Eye (tissue), 1 donor: ENCODE data around the gene HLA-DRB1.
"Not testable (repeated sequence)": the region's sequence is repeated elsewhere in the genome, so short reads cannot be mapped to it uniquely, and the experiment has no call there.

Experiments used
- DNase-seq: peaks from one replicate; pipeline ENCODE4 v3.0.0-alpha.2; 2015

Gene HLA-DRB1

DNA sequence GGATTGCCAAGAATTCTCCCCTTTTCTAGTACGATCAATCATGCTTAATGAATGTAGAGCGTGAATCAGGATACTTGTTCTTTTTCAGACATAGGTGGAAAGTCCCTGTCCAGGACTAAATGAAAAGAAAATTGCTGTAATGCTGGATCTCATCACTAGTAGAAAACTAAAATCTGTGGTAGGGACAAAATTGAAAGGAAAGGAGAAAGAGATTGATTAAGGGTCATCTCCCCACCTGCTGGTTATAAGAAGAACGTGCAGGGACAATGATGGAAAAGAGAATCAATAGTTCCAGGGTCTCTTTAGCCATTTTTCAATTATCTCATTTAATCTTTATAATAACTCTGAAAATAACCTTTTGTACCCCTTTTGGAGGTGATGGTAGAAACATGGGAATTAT lies 18.7 kb upstream of the HLA-DRB1 start:
- DNase-seq, result no peak

DNA sequence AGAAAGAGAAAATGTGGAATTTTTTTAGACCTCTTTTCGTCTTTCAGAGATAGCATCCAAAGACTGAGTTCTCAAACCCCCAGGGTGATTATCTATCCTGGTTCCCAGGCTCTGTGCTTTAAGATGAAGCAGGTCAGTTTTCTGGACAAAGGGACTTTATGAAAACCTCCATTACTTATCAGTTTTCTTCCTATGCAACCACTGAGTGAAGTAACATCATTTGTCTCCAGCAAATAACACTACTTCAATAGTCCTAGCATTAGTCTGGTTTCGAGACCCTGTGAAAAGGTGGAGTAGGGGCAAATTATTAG lies 18.3 kb upstream of the HLA-DRB1 start:
- no peak for DNase-seq

DNA sequence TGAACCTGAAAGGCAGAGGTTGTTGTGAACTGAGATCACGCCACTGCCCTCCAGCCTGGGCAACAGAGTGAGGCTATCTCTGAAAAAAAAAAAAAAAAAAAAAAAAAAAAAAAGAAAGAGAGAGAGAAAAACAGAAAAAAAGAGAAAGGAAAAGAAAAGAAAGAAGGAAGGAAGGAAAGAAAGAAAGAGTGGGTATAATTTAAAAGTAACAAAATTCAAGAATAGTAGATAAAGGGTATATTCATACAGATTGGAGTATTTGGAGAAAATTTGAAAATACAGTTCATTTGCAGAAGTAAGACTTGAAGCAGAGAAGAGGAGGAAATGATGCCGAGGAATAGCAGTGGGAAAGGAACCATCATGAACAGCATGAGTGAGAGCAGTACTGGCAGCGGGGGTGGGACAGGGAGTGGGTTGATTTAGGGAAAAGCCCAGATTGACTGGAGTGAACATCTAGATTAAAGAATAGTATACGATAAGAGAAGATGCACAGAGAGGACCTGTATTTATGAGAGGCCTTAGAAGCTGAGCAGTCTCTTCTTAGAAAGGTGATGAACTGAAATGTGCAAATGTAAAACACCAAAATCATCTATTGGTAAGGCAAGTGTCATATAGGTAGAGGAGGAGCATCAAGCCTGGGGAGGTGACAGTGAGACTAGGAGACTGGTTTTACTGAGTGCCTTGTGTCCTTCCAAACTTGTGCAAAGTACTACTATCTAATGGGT lies 17.8 kb upstream of the HLA-DRB1 start:
- DNase-seq, result no peak

DNA sequence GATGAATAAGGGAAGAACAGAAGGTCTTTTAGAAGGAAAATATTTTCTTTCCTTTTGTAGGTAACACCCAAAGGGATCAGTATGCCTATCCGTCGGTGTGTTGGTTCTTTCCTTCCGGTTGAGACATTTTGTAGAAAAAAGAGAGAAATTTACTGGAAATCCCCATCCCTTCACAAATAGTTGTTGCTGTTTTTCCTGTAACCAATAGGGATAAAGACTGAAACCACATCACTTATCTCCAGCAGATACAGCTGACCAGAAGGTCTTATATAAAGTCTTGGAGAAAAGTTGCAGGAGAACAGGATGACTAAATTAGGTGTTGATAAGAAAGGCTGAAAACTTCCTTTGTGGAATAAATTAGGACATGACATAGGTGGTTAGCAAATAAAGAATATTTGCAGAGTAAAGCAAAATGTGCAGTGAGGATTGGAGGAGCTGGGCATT lies 14.8 kb upstream of the HLA-DRB1 start:
- DNase-seq, result no peak

DNA sequence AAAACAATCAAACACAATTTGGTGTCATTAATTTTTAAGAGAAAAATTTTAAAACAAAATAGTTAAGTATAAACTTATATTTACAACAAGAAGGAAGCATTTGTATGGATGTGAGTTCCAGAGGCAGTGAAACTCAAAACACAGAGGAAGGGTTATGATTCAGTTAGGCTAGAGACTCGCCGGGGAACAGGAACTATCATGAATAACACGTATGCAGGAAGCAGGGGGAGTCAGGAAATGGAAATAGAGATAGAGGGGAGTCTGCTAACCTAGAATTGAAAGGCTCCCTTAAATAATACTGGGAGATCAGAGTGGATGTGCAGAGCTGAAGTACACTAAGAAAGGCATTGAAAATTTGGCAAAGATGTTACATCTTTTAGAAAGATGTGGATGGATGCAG lies 14.2 kb upstream of the HLA-DRB1 start:
- DNase-seq, result no peak

DNA sequence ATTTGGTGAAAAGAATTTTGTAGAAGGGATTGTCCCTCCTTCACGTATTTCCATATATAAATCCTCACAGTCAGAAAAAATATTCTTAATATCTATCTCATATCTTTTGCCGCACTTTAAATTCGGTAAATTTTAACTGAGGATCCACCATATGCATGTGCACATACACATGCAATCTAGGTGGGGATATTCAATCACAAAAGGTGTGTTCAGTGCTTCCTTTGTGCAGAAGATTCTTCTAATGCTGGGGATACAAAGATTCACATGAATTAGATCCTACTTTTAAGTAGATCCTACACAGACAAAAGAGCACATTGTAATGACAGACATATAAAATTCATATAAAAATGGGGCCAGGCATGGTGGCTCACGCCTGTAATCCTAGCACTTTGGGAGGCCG lies 13.6 kb upstream of the HLA-DRB1 start:
- DNase-seq, result no peak

DNA sequence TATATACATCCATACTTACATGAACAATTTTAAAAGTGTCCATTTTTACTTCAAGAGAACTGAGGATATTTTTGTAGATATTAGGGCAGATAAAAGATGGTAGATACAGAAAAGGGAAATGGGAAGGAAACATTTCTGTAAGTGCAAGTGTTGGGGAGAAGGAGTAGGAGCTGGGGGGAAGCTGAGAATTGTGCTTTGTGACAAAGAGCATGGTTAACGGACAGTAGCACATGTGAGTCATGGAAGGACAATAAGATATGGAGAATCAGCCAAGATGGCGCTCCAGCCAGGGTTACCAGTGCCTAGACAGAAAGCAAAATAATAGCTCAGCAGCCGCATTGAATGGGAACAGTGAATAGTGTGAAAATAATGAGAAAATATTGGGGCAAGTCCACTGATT lies 12.7 kb upstream of the HLA-DRB1 start:
- no peak for DNase-seq

DNA sequence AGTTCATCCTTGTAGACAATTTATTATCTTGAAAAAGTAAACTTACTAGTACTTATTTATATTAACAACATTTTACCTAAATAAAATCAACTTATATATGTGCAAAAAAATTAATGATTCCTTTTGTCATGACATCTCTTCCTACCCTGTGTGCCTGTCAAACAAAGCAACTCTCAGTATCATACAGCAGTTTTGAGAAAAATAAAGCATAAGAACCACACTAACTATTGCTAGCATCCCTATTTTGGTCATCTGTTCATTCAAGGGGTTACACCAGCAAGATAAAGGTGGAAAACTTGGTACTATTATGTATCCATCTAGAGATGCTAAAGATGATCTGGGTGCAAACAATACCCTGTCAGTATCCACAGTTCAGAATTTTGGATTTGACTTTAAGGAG lies 7.4 kb upstream of the HLA-DRB1 start:
- no peak for DNase-seq

DNA sequence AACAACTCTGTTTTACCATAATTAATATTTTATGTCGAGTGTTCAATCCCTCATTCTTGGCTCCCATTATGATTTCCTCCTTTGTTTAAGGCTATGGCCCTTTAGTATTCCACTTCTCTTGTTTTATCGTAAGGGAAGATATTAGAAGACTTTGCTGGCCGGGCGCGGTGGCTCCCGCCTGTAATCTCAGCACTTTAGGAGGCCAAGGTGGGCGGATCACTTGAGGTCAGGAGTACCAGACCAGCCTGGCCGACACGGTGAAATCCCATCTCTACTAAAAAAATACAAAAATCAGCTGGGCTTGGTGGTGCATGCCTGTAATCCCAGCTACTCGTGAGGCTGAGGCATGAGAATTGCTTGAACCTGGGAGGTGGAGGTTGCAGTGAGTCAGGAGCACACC lies 1.1 kb upstream of the HLA-DRB1 start:
- DNase-seq, result not testable (repeated sequence)

DNA sequence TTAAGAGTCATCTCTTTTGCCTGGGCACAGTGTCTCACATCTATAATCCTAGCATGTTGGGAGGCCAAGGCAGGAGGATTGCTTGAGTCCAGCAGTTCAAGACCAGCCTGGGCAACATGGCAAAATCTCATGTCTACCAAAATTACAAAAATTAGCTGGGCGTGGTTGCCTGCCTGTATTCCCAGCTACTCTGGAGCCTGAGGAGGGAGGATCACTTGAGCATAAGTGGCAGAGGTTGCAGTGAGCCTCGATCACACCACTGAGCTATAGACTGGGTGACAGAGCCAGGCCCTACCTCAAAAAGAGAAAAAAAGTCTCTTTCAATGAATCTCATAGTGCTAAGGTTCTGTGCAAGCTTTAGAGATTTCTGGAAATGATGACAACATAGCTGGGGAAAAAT lies 1.5 kb downstream of the HLA-DRB1 start:
- no peak for DNase-seq

DNA sequence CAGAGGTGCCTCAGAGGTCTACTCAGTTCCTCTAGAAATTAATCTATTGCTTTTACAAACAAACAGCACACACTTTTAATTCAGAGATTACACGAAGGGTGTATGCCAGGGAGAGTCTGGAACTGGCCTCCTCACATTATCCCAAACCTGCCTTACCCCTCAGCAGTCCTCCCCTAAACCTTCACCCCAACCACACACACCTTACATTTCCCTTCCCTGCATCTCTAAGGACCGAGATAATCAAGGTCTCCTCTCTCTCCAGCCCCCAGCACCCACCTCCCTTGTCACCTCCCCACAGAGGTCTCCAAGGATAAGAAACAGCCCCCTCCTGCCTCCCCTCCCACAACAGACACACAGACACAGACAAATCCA lies 6.1 kb downstream of the HLA-DRB1 start:
- peak; percentile 12 for DNase-seq

DNA sequence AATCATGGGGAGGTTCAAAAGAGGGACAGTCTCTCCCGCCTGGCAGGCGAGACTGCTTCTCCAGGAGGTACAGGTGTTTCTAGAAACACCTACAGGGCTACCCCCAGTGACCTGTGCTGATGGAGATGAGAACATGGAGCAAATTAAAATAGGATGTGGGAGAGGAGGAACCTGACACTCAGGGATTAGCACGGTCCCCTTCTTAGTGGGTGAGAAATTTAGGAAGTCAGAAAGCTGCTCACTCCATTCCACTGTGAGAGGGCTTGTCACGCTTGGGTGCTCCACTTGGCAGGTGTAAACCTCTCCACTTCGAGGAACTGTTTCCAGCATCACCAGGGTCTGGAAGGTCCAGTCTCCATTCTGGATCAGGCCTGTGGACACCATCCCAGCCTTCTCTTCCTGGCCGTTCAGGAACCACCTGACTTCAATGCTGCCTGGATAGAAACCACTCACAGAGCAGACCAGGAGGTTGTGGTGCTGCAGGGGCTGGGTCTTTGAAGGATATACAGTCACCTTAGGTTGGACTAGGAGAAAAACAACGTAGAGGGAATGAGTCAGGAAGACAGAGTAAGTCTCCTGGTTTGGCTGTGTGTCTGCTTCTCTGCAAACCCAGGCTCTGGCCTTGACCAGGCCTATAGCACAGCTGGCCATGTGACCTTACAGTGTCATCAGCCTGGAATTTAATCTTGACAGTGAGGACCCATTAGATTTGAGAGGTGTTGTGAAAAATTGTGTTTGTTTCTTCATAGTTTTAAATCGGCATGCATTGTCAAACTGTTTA lies 8.1 kb downstream of the HLA-DRB1 start:
- no peak for DNase-seq

DNA sequence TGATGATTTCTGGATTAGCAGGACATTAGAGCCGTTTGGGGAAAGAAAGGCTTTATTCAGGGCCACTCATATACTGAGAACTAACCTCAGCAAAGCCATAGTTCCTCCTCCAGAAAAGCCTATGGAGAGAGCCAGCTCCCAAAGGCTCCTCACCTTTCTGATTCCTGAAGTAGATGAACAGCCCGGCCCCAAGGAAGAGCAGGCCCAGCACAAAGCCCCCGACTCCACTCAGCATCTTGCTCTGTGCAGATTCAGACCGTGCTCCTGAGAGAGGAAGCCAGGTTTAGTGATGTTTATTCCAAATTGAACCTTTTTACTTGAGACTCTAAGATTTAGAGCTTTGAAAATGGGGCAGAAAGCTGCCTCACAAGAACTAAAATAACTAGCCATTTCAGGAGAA lies 9.1 kb downstream of the HLA-DRB1 start:
- DNase-seq, result no peak

DNA sequence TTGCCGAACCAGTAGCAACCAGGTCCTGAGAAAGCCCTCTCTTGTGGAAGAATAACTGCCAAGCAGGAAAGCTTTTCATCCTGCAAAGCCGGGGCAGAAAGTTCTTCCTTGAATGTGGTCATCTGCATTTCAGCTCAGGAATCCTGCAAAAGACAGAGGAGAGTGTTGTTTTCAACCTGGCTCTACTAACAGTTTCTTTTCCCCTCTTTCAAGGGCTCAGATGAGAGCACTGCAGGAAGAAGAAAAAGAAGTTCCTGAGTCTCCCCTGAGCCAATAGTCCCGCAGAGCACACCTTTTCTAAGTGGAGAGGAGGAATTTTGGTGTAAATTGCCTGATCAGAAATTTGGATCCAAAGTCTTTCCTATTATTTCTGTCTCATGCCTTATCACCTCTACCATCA lies 10.7 kb downstream of the HLA-DRB1 start:
- DNase-seq, result no peak

DNA sequence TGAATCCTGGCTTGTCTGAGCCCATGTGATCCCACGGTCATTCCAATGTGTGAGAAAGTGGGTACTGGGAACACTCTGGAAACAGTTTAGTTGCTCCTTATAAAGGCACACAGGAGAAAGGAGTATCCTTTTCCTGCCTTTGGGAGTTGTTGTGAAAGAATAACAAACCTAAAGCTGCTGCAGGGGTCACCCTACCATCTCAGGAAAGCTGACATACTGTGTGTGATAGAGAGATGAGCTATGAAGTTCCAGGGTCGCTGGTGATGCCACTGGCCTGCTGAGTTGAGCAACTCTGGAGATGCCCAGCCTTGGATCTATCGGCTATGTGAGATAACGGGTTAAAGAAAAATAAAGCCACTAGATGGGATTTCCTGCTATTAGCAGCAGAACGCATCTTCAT lies 12.2 kb downstream of the HLA-DRB1 start:
- DNase-seq, result not testable (repeated sequence)

DNA sequence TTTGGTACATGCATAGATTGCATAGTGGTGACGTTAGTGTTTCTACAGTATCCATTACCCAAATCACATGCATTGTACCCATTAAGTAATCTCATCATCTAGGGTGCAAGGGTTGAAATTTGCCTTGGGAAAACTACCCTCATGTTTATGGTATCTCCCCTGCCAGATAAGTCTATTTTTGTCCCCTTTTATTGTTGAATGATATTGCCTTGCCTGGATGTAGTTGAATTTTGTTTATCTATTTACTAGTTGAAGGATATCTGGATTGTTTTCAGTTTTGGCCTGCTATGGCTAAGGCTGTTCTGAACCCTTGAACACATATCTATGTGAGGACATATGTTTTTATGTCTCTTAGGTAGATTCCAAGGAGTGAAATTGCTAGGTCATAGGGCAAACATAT lies 13.4 kb downstream of the HLA-DRB1 start:
- DNase-seq, result no peak

DNA sequence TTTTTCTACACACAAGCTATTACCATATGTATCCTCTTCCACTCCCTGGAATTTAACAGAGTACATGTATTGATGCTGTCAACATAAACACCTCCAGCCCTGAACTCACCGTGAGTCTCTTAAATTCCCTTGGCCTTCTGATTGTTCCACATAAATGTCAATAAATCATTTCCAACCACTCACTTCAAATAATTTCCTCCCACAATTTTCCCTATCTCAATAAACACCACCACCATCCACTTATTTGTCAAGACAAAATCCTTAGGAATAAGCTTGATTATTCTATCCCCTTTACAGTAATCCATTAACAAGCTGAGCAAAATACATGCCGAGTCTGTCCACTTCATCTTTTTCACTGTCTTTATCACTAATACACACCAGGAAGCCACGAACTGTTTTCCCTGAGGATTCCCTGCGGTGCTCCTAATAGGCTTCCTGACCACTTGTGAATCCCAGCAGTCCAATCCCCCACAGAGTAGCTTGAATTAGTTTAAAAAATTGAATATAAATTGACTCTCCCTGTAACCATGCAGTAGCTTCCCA lies 19.2 kb downstream of the HLA-DRB1 start:
- DNase-seq, result no peak

DNA sequence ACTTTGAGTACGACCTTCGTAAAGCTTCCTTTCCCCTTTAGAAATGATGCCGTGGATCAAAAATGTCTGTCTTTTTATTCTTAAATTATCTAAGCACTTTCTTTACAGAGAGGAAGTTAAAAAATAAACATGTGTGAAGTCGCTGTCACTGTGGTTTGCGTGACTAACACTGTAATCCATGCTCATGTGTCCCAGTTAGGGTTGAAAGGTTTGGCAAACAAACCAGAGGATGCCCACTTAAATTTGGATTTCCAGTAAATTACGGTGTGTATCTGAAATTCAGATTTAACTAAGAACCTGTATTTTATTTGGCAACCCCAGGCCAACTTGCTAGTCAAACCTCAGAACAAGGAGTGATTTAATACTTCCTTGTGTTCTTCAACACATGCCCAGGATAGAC lies 21.1 kb downstream of the HLA-DRB1 start:
- DNase-seq, result no peak

DNA sequence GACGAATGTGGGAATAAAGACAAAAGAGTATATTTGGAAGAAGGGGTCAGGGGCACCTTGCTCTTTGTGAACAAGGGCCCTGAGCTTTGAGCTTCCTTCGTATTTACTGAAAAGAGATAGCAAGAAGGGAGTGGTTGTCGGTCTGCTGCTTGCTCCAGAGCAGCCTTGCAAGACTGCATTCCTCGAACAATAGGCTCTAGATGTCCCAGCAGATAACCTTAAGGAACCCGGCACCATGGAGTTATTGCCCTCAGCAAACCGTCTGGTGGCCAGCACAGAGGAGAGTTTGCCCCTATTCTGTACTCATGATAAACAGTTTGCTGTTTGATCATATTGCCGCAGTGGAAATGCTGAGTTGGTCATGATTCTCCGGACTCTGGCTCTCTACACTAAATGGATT lies 22.7 kb downstream of the HLA-DRB1 start:
- no peak for DNase-seq

DNA sequence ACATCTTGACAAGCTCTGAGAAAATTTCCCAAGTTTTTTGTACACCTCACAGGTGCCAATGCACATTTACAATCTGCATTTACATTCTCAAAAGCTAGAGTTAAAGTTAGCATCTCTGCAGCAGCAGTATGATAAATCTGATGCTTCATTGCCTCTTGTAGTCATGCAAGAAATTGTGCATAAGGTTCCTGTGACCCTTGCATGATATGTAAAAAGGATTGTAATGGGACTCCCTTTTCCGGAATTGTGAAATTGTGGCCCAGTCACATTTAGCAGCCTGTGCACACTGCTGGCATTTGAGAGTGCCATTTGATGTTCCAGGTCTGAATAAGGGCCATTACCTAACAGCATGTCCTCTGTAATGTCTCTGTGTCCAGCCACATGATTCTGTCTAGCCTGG lies 24.1 kb downstream of the HLA-DRB1 start:
- DNase-seq, result no peak

DNA sequence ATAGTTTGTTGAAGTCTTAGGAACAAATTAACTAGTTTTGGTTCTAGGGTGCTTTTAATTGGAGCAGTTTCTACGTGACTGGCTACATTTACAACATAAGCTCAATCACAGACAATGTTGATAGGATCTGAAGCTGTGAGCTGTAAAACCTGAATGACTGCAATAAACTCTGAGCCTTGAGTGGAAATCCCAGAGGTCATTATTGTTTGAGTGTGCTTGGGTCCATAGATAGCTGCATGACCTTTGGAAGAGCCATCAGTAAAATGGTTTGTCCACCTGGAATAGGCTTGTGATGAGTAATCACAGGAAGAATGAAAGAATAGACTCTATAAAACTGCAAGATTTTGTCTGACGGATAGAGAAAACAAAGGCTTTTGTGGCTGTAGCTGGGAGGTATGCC lies 26.7 kb downstream of the HLA-DRB1 start:
- no peak for DNase-seq

DNA sequence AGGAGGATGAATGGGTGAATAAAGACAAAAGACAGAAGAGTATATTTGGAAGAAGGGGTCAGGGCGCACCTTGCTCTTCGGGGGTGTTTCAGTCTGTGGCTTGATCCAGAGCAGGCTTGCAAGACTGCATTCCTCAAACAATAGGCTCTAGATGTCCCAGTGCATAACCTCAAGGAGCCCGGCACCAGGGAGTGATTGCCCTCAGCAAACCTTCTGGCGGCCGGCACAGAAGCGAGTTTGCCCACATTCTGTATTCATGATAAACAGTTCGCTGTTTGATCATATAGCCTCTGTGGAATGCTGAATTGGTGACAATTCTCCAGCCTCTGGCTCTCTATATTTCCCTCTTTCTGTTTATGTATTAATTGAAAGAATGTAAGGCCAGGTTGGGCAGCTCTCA lies 29.9 kb downstream of the HLA-DRB1 start:
- no peak for DNase-seq

DNA sequence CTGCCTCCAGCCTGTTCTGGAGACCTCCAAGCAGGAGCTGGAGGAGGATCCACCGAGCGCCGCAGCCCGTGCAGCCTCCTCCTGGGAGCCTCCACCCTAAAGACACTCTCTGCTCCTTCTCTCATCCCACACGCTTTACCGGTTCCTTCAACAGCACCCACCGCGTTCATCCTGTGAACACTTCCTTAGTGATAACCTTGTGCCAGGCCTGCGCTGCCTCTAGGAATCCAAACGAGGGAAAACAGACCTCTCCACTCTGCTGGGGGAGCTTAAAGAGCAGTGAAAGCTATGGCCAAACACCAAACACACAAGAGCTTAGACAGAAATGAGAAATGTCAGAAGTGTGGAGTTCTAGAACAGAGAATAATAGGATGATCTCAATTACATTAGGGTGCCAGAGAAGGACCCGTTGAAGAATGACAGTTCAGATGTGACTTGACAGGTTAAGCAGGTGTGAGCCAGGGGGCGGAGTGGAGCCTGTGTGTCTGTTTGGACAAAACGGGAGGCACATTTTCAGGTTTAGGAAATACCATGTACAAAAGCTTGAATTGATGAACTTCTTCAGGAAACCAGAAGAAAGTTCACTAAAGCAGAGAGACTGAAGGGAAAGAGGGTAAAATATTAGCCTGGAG lies 31.1 kb downstream of the HLA-DRB1 start:
- DNase-seq, result no peak
